Cardiac fibroblast (primary cell): ENCODE results near the gene CRIM1.
A peak's percentile ranks its signal among the peaks of the same experiment; 100 is the strongest.

Source experiments
- DNase-seq, 2 donors: peaks; one replicate each; pipeline versions ENCODE4 v3.0.0 to v3.0.0-alpha.2; 2010; ENCODE audit warnings: low read depth in 2 of 2
- H3K4me3 ChIP-seq, 2 donors: replicated peaks in 1 of 2; 1 replicate in 1 of 2; 2 replicates in 1 of 2; pipeline ENCODE4 v1.5.1; 2011; ENCODE audit warnings: low read depth in 2 of 2, low read length in 2 of 2, mild to moderate bottlenecking in 2 of 2, moderate library complexity in 1 of 2
- TF ChIP-seq, protein P1 (sequence below): IDR thresholded peaks from one replicate; pipeline ENCODE4 v1.5.1; 2011; ENCODE audit warnings: low read depth, mild to moderate bottlenecking, low read length, inconsistent platforms

The CRIM1 gene

DNA sequence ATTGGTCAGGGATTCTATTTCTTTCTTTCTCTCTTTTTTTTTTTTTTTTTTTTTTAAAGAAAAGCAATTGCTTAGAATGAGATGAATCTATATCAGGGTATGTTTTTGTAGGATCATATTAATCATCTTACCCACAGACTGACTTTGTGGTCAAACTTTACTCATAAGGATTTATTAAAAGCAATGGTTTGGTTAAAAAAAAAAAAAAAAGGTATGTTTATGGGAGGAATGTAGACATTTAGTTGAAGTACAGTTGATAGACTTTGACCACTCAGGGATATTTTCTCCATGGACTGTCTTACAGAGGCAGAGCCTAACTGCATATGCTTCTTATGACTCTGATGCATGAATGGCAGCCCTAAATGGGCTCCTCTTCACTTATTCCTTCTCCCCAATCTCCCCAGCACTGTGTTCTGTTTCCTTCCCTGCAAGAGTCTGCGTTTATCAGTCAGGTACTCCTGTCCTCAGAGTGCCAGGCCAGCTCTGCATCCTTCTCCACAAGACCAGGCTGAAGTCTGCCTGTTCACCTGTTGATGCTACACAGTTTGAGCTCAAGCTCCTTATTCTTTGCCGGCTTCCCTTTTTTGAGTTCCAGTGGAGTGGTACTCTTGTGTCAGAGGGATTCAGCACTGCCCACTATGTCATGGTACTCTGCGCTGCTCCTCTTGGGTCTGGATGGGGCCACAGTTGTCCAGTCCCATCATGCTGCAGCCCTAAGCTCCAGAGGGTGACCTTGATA, 24.3 kb downstream of the CRIM1 start:
- TF ChIP-seq, protein P1, sequence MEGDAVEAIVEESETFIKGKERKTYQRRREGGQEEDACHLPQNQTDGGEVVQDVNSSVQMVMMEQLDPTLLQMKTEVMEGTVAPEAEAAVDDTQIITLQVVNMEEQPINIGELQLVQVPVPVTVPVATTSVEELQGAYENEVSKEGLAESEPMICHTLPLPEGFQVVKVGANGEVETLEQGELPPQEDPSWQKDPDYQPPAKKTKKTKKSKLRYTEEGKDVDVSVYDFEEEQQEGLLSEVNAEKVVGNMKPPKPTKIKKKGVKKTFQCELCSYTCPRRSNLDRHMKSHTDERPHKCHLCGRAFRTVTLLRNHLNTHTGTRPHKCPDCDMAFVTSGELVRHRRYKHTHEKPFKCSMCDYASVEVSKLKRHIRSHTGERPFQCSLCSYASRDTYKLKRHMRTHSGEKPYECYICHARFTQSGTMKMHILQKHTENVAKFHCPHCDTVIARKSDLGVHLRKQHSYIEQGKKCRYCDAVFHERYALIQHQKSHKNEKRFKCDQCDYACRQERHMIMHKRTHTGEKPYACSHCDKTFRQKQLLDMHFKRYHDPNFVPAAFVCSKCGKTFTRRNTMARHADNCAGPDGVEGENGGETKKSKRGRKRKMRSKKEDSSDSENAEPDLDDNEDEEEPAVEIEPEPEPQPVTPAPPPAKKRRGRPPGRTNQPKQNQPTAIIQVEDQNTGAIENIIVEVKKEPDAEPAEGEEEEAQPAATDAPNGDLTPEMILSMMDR, result no peak
- no peak overlapping the region for H3K4me3 ChIP-seq
- peak in 1 of 2 donors; percentile 47 for DNase-seq

DNA sequence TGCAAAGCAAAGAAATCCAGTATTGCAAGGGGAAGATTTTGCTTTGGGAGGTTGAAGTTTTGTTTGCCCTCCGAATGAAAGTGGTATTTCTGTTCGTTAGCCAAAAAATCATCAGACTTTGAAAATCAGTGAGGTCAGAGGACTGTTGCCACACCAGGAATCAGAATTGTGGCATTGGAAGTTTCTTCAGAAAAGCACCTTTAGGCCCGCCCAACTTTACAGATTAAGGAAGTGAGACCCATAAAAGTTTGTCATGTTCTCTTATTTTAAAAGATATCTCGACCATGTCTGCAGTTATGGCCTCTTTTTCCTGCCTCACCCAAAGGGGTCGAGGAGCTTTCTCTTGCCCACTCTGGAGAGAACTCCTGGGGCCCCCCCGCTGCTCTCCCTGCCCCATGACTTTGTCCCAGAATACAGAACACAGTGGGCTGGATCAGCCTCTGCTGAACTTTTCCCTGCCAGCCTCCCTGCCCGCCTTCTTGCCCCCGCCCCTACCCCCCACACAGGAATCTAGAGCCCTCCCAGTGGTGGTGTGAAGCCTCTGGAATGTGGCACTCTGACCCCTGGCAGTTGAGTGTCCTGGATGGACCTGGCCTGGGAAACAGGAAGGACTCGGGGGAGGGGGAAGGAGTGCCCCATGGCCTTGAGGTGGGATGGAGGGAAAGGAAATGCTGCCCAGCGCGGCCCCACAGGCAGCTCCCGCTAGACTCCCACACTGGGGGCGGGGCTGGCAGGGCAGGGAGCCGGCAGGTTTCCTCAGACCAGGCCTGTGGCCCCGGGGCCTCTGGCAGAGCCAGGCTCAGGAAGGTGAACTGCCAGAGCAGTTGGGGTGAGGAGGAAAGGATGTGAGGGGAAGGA, 25.3 kb downstream of the CRIM1 start:
- DNase-seq, result peak; percentile 47 to 87
- TF ChIP-seq, protein P1, result no peak

DNA sequence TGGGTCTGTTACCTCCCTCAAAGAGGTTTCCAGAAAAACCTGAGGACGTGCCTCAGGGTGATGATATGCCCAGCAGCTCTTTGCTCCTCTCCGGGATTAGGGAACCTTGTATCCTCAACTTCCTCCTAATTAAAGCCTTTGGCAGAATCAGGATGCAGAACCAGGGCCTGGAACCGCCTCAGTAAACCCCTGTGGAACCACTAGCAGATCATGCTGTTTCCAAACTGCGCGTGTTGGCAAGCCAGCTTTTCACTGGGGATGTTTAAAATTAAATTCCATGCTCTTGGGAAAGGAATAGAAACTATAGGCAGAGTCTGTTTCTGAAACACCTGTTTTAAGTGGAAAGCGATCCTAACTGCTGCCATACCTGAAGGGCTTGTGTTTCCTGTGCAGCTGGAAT, 26.4 kb downstream of the CRIM1 start:
- no peak for DNase-seq
- H3K4me3 ChIP-seq, result no peak overlapping the region
- TF ChIP-seq, protein P1, result no peak

More for the DNA sequence above, 25.3 kb downstream of the CRIM1 start:
- no peak overlapping the region for H3K4me3 ChIP-seq

DNA sequence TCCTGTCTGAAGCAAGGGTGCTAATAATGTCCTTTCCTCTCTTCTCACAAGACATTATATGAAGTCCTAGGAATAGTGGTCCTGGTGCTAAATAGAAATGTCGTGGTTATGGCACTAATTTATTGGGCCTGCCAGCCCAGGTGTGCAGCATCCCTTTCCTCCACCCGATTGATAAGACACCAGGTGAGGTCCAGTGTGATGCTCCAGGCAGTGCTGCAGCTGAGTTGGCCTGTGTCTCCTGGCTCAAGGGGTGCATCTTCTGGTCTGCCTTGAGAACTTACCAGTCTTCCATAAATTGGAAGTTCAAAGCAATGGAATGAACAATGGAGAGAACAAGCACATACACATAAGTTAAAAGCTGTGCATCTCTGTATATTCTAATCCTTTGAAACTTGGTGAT, 26.9 kb downstream of the CRIM1 start:
- DNase-seq, result no peak
- TF ChIP-seq, protein P1, result no peak
- H3K4me3 ChIP-seq, result no peak overlapping the region

DNA sequence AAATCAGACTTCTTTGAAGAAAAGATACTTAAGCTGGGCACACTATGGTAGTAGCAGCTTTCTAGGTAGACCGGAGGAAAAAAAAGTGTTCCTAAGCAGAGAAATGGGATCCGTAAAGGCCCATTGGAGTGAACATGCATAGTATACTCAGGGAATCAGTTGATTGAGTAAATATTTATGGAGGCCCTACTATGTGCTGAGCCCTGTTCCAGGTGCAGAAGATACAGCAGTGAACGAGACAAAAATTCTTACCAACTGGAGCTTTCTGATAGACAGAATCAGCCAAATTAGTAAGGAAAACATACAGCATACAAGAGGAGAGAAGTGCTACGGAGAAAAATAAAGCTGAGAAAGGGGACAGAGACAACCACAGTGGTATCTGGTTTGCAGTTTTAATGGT, 28.1 kb downstream of the CRIM1 start:
- no peak for DNase-seq
- no peak overlapping the region for H3K4me3 ChIP-seq
- TF ChIP-seq, protein P1, result no peak

DNA sequence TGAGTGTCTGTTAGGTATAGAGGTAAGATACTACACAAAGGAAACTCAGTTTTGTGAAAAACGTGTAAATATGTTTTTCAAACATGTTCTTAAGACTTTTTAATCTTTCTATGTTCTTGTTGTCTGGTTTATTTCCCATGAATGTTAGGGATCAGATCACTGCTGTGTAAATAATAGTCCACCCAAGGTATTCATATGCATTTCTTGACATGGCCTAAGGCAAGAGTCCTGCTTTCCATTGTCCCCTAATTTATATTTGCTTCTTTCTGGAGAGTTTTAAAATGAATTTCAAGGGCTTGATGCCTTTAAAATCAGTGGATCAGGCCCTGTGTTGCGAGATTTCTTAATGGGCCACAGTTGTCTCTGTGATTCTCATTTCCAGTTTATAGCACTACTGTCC, 28.9 kb downstream of the CRIM1 start:
- TF ChIP-seq, protein P1, result no peak
- H3K4me3 ChIP-seq, result no peak overlapping the region
- DNase-seq, result no peak
